DND-41 (cell line): ENCODE results near the gene KCND1.

Experiments used
- ATAC-seq: fragments of 200-7000 bp; cut with Tn5 transposase; 3 replicates; pipeline ENCODE4 v1.9.1; 2021; ENCODE audit warnings: low read depth; ENCODE audit not compliant: insufficient read depth
- DNase-seq: peaks from one replicate; pipeline ENCODE4 v3.0.0-alpha.2; 2020
- H2AFZ ChIP-seq: 2 replicates; pipeline ENCODE4 v1.6.0; 2012; ENCODE audit warnings: low read depth, low read length
- H3K27ac ChIP-seq: 2 replicates; pipeline ENCODE4 v1.5.1; 2012; ENCODE audit warnings: low read length, inconsistent platforms
- H3K27me3 ChIP-seq: fragments of 200-600 bp; sonication (generic); 2 replicates; pipeline ENCODE4 v1.6.0; 2012; ENCODE audit warnings: low read length, mild to moderate bottlenecking, inconsistent platforms; ENCODE audit not compliant: insufficient read depth, poor library complexity
- H3K36me3 ChIP-seq: 2 replicates; pipeline ENCODE4 v1.5.1; 2012; ENCODE audit warnings: low read length, inconsistent platforms; ENCODE audit not compliant: insufficient read depth
- H3K4me1 ChIP-seq: 2 replicates; pipeline ENCODE4 v1.5.1; 2012; ENCODE audit warnings: mild to moderate bottlenecking, low read length; ENCODE audit not compliant: insufficient read depth
- H3K4me2 ChIP-seq: 2 replicates; pipeline ENCODE4 v1.6.0; 2012; ENCODE audit warnings: mild to moderate bottlenecking, moderate library complexity, low read length, inconsistent platforms; ENCODE audit not compliant: insufficient read depth
- H3K4me3 ChIP-seq, 2 experiments: fragments of 200-600 bp in 1 of 2; shearing (Covaris generic) in 1 of 2; 2 replicates each; pipeline ENCODE4 v1.5.1; 2012 to 2016; ENCODE audit warnings: inconsistent platforms in 2 of 2, low read length in 2 of 2, mild to moderate bottlenecking in 2 of 2, low read depth in 1 of 2, moderate library complexity in 1 of 2
- H3K79me2 ChIP-seq: 2 replicates; pipeline ENCODE4 v1.6.0; 2012; ENCODE audit warnings: low read length, inconsistent platforms; ENCODE audit not compliant: insufficient read depth
- H3K9ac ChIP-seq: 2 replicates; pipeline ENCODE4 v1.6.0; 2012; ENCODE audit warnings: low read depth, mild to moderate bottlenecking, inconsistent platforms, low read length, moderate library complexity
- H3K9me3 ChIP-seq: 2 replicates; pipeline ENCODE4 v1.5.1; 2012; ENCODE audit warnings: low read length, moderate library complexity, mild to moderate bottlenecking, inconsistent platforms; ENCODE audit not compliant: insufficient read depth, severe bottlenecking
- H4K20me1 ChIP-seq: 2 replicates; pipeline ENCODE4 v1.6.0; 2012; ENCODE audit warnings: low read length; ENCODE audit not compliant: insufficient read depth
- EZH2 ChIP-seq: IDR thresholded peaks from 3 replicates; pipeline ENCODE4 v1.6.1; 2012; ENCODE audit warnings: borderline replicate concordance, low read depth, mild to moderate bottlenecking, moderate library complexity, low read length, inconsistent platforms; ENCODE audit not compliant: severe bottlenecking
- TF ChIP-seq, protein P1 (sequence below): IDR thresholded peaks from 2 replicates; pipeline ENCODE4 v1.5.1; 2012; ENCODE audit warnings: borderline replicate concordance, low read length, moderate library complexity, mild to moderate bottlenecking; ENCODE audit not compliant: poor library complexity, severe bottlenecking; ENCODE audit errors: extremely low read depth

KCND1 gene

DNA sequence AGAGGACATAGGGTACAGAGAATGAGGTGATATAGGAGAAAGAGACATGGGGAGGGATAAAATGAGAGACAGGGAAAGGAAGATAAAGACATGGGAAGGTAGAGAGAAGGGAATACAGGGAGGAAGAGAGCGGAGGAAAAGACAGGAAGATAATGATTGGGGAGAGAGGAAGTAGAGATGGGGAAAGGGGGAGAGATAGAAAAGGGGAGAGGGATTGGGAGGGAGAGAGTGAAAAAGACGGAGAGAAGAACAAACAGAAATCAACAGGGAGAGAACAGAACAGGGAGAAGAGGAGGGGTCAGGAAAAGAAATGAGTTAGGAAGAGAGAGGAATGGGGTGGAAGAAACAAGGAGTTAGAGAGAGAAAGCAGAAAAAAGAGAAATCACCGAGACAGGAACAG is 25.8 kb upstream of the KCND1 start:
- Histone ChIP-seq H3K4me3 (no peak overlapping the region), H3K27me3 (no peaks in the 10 kb centered on the region), H3K79me2 (peaks cover 19% of the 10 kb centered on the region), H3K9ac (no peak overlapping the region), H4K20me1 (peaks cover 9% of the 10 kb centered on the region), H3K27ac (no peak overlapping the region), H3K4me1 (peaks cover 16% of the 10 kb centered on the region), H3K4me2 (no peak overlapping the region), H3K36me3 (peaks cover 63% of the 10 kb centered on the region), H3K9me3 (no peaks in the 10 kb centered on the region), H2AFZ (no peak overlapping the region)
- DNase-seq (no peak), ATAC-seq (no peak)
- TF ChIP-seq EZH2: no peak
- TF ChIP-seq, protein P1, sequence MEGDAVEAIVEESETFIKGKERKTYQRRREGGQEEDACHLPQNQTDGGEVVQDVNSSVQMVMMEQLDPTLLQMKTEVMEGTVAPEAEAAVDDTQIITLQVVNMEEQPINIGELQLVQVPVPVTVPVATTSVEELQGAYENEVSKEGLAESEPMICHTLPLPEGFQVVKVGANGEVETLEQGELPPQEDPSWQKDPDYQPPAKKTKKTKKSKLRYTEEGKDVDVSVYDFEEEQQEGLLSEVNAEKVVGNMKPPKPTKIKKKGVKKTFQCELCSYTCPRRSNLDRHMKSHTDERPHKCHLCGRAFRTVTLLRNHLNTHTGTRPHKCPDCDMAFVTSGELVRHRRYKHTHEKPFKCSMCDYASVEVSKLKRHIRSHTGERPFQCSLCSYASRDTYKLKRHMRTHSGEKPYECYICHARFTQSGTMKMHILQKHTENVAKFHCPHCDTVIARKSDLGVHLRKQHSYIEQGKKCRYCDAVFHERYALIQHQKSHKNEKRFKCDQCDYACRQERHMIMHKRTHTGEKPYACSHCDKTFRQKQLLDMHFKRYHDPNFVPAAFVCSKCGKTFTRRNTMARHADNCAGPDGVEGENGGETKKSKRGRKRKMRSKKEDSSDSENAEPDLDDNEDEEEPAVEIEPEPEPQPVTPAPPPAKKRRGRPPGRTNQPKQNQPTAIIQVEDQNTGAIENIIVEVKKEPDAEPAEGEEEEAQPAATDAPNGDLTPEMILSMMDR: no peak

DNA sequence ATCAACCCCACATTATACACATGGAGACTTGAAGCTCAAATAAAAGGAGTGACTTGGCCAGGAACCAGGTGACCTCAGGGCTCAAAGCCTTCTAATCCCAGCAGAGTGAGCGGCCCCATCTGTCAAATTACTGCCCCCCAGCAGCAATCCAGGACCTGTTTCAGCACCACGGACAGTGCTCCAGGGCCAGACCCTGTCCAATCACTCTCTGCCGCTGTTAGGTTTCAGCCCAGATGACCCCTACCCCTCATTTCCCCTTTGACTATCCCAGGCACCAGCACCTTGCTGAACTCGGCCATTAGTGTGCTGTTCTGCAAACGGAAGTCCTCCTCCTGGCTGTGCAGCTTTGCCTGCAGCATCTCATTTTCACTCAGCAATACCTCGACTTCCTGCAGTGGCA is 25.3 kb upstream of the KCND1 start:
- Histone ChIP-seq H4K20me1 (peaks cover 9% of the 10 kb centered on the region), H3K27ac (no peak overlapping the region), H3K4me2 (no peak overlapping the region), H3K9ac (no peak overlapping the region), H3K27me3 (no peaks in the 10 kb centered on the region), H3K36me3 (peaks cover 66% of the 10 kb centered on the region), H3K4me1 (peaks cover 16% of the 10 kb centered on the region), H2AFZ (no peak overlapping the region), H3K9me3 (no peaks in the 10 kb centered on the region), H3K79me2 (peaks cover 19% of the 10 kb centered on the region), H3K4me3 (no peak overlapping the region)
- no peak for TF ChIP-seq EZH2
- TF ChIP-seq, protein P1: no peak
- ATAC-seq (no peak), DNase-seq (peak; percentile 25)

DNA sequence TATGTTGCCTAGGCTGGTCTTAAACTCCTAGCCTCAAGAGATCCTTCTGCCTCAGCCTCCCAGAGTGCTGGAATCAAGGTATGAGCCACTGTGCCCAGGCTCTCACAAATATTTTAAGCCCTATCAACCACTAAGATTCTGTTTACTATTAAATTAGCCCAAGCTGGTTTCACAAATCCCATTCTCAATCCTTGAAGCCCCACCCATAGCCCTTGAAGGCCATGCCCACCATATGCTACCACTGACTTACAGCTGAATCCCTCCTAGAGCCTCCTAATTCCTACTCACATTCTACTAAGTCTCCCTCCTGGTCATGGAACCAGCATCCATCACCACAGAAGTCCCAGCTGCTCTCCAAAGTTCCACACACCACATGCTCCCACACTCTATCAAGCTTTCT is 20.7 kb upstream of the KCND1 start:
- Histone ChIP-seq H3K4me2 (no peak overlapping the region), H3K4me3 (no peak overlapping the region), H3K36me3 (peaks cover 69% of the 10 kb centered on the region), H3K79me2 (no peaks in the 10 kb centered on the region; the same call in 1 of the 2 replicates), H2AFZ (no peak overlapping the region), H3K27ac (no peak overlapping the region), H3K27me3 (no peaks in the 10 kb centered on the region), H4K20me1 (peaks cover 4% of the 10 kb centered on the region; the same call in 1 of the 2 replicates), H3K9me3 (no peaks in the 10 kb centered on the region), H3K9ac (no peak overlapping the region), H3K4me1 (no peaks in the 10 kb centered on the region)
- no peak for ATAC-seq
- TF ChIP-seq EZH2: no peak
- TF ChIP-seq, protein P1: no peak
- DNase-seq: no peak

DNA sequence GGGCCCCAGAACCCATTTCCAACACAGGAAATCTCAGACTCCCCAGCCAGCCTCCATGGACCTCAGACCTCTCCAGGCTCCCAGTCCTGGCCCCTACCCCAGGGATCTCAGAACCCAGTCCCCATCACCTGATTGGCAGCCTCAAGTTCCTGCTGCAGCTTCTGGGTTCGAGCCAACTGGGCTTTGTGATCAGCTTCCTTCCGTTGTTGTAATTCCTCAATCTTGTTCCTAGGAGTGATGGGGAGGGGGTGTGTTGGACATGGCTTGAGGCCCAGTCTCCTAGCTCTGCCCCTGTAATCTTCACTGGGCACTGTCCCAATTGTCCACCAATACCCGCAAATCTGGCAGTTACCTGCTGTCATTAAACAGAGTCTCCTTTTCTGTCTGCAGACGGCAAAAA is 17.8 kb upstream of the KCND1 start:
- H3K9me3 ChIP-seq: no peaks in the 10 kb centered on the region
- peaks cover 54% of the 10 kb centered on the region for H3K36me3 ChIP-seq
- no peak overlapping the region for H3K4me3 ChIP-seq
- H3K27ac ChIP-seq: no peak overlapping the region
- DNase-seq: no peak
- no peak for ATAC-seq
- H3K79me2 ChIP-seq: no peaks in the 10 kb centered on the region
- no peak overlapping the region for H3K9ac ChIP-seq
- TF ChIP-seq, protein P1: no peak
- no peak for TF ChIP-seq EZH2
- no peak overlapping the region for H3K4me2 ChIP-seq
- no peak overlapping the region for H2AFZ ChIP-seq
- H3K4me1 ChIP-seq: no peaks in the 10 kb centered on the region
- H3K27me3 ChIP-seq: no peaks in the 10 kb centered on the region
- H4K20me1 ChIP-seq: no peaks in the 10 kb centered on the region
